ENCODE data around the gene ODC1. TPM values are rescaled to one million over a fixed set of nuclear protein-coding genes. Genes with fewer than 3 reads are reported as not detected.

ODC1 gene
- polyA plus RNA-seq, 1 of the 3 experiments (the other 2 are of a cell fraction) = 253 TPM

GRCh38 chr2:10411557-10411956, 36.6 kb downstream of the ODC1 start:
- no peaks in the 10 kb centered on the region for H3K27me3 ChIP-seq (ENCODE audit: insufficient read depth)
- TF ChIP-seq ELF1 (IDR thresholded peaks at IDR 0.05) = no peak
- TF ChIP-seq MEF2A (IDR thresholded peaks at IDR 0.05; ENCODE audit: borderline replicate concordance, low read depth) = no peak
- TF ChIP-seq, protein P1, sequence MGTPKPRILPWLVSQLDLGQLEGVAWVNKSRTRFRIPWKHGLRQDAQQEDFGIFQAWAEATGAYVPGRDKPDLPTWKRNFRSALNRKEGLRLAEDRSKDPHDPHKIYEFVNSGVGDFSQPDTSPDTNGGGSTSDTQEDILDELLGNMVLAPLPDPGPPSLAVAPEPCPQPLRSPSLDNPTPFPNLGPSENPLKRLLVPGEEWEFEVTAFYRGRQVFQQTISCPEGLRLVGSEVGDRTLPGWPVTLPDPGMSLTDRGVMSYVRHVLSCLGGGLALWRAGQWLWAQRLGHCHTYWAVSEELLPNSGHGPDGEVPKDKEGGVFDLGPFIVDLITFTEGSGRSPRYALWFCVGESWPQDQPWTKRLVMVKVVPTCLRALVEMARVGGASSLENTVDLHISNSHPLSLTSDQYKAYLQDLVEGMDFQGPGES (IDR thresholded peaks at IDR 0.05; ENCODE audit: low read depth, low read length) = no peak
- TF ChIP-seq NFIC (IDR thresholded peaks at IDR 0.05; ENCODE audit: borderline replicate concordance) = no peak
- TF ChIP-seq TAF1 (IDR thresholded peaks at IDR 0.05; ENCODE audit: borderline replicate concordance, low read depth, low read length) = no peak
- no peak for TF ChIP-seq TCF12 (IDR thresholded peaks at IDR 0.05)
- TF ChIP-seq SIN3A (IDR thresholded peaks at IDR 0.05; ENCODE audit: borderline replicate concordance, low read depth, low read length) = no peak
- no peak for TF ChIP-seq JUND (IDR thresholded peaks at IDR 0.05)
- TF ChIP-seq, protein P2, sequence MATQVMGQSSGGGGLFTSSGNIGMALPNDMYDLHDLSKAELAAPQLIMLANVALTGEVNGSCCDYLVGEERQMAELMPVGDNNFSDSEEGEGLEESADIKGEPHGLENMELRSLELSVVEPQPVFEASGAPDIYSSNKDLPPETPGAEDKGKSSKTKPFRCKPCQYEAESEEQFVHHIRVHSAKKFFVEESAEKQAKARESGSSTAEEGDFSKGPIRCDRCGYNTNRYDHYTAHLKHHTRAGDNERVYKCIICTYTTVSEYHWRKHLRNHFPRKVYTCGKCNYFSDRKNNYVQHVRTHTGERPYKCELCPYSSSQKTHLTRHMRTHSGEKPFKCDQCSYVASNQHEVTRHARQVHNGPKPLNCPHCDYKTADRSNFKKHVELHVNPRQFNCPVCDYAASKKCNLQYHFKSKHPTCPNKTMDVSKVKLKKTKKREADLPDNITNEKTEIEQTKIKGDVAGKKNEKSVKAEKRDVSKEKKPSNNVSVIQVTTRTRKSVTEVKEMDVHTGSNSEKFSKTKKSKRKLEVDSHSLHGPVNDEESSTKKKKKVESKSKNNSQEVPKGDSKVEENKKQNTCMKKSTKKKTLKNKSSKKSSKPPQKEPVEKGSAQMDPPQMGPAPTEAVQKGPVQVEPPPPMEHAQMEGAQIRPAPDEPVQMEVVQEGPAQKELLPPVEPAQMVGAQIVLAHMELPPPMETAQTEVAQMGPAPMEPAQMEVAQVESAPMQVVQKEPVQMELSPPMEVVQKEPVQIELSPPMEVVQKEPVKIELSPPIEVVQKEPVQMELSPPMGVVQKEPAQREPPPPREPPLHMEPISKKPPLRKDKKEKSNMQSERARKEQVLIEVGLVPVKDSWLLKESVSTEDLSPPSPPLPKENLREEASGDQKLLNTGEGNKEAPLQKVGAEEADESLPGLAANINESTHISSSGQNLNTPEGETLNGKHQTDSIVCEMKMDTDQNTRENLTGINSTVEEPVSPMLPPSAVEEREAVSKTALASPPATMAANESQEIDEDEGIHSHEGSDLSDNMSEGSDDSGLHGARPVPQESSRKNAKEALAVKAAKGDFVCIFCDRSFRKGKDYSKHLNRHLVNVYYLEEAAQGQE (IDR thresholded peaks at IDR 0.05; ENCODE audit: low read depth, low read length) = no peak
- no peak for TF ChIP-seq NRF1 (IDR thresholded peaks at IDR 0.05; ENCODE audit: low read depth, low read length)
- no peak for TF ChIP-seq GABPA (IDR thresholded peaks at IDR 0.05; ENCODE audit: low read depth)
- TF ChIP-seq FOSL2 (IDR thresholded peaks at IDR 0.05; ENCODE audit: borderline replicate concordance, low read depth) = no peak
- TF ChIP-seq SMC3 (IDR thresholded peaks at IDR 0.05; ENCODE audit: low read depth, low read length) = no peak
- no peak for TF ChIP-seq CHD2 (IDR thresholded peaks at IDR 0.05; ENCODE audit: low read length, partially characterized antibody)
- no peak for TF ChIP-seq RFX5 (IDR thresholded peaks at IDR 0.05; ENCODE audit: low read length)
- no peak for TF ChIP-seq RCOR1 (IDR thresholded peaks at IDR 0.05; ENCODE audit: low read length)
- no peak for TF ChIP-seq YY1 (IDR thresholded peaks at IDR 0.05; ENCODE audit: low read depth)
- no peak overlapping the region for H3K9ac ChIP-seq
- no peaks in the 10 kb centered on the region for H3F3A ChIP-seq (replicated peaks; ENCODE audit: insufficient read depth)
- WGBS (ENCODE audit: low lambda C conversion rate) = 80% methylated on average over 5 of the region's 8 CpGs
- no peak overlapping the region for H2AFZ ChIP-seq (ENCODE audit: low read depth)
- peaks cover 0 to 5% of the 10 kb centered on the region in 2 experiments for H3K36me3 ChIP-seq (replicated peaks in 1 of 2; ENCODE audit: control insufficient read depth in 1 of 2, insufficient read depth in 2 of 2, low read length in 1 of 2)
- no peak overlapping the region for H3K4me2 ChIP-seq
- no peaks in the 10 kb centered on the region for H4K20me1 ChIP-seq (ENCODE audit: insufficient read depth)
- H3K4me3 ChIP-seq (ENCODE audit: low read depth in 2 of 2, low read length in 1 of 2) = no peak overlapping the region
- H3K27ac ChIP-seq (ENCODE audit: low read depth in 2 of 2, low read length in 1 of 2) = no peak overlapping the region
- peaks cover 16 to 49% of the 10 kb centered on the region in 2 experiments for H3K4me1 ChIP-seq (ENCODE audit: control insufficient read depth in 1 of 2, insufficient read depth in 2 of 2, low read depth in 1 of 2, low read length in 1 of 2)
- ChIA-PET CTCF (interaction anchor here (0.8 to 12.8 kb wide), 9 partner anchors 13 to 339 kb away, joined by 3 to 403 read pairs (median 53); partner anchors contain the start of genes HPCAL1 and RRM2), POLR2A (no interaction called here)
- H3K79me2 ChIP-seq (ENCODE audit: insufficient read depth) = no peaks in the 10 kb centered on the region
- H3K9me3 ChIP-seq = no peaks in the 10 kb centered on the region
- H3K9me2 ChIP-seq = no peaks in the 10 kb centered on the region
- no peak for DNase-seq
